Measurements from ENCODE around the gene NRM.

Gene NRM

DNA sequence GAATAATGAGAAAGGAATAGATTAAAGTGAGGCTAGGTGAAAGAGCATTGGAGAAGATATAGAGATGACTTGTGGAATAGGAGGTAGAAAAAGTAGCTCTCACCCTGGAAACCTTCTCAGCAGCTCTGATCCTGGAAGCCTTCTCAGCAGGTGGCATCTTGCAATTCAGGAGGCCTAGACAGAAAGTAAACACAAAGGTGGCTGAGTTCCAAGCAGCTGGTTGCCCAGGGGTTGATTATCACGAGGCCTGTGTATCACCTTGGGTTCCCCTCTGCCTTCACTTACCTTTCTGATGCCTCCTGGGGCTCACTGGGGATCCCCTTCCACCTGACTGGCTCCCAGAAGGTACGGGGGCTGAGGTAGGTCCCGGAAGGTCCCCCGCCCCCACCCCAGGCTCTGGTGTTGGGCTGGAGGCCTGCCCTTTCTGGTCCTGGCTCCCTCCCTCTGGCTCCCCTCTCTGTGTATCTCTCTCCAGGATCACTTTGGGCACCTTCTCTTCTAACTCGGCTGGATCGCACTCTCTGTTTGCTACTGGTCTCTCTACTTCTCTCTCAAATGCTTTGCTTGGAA, 16.6 kb upstream of the NRM start (continued):
- TF ChIP-seq ZNF26 (tag by site-specific recombination; IDR thresholded peaks at IDR 0.05) (no peak), ZFP69B (tag by site-specific recombination; IDR thresholded peaks at IDR 0.05) (no peak), ZNF202 (tag by site-specific recombination; IDR thresholded peaks at IDR 0.05; ENCODE audit: borderline replicate concordance) (no peak), ZNF501 (tag by site-specific recombination; IDR thresholded peaks at IDR 0.05) (no peak), ZNF324 (tag by site-specific recombination; IDR thresholded peaks at IDR 0.05) (no peak), HOXA7 (CRISPR knock-in tag; IDR thresholded peaks at IDR 0.05; ENCODE audit: borderline replicate concordance) (no peak), ZNF280D (tag by site-specific recombination; IDR thresholded peaks at IDR 0.05) (no peak), ZNF830 (tag by site-specific recombination; IDR thresholded peaks at IDR 0.05; ENCODE audit: low read depth) (no peak), MZF1 (tag by site-specific recombination; IDR thresholded peaks at IDR 0.05; ENCODE audit: borderline replicate concordance) (peak; percentile 40), SETDB1 (IDR thresholded peaks at IDR 0.05; ENCODE audit: insufficient read length, low read length) (no peak), CTCF (tag by site-specific recombination; IDR thresholded peaks at IDR 0.05) (no peak), ZNF621 (tag by site-specific recombination; IDR thresholded peaks at IDR 0.05) (no peak), ZNF280C (tag by site-specific recombination; IDR thresholded peaks at IDR 0.05) (no peak), SP3 (tag by site-specific recombination; IDR thresholded peaks at IDR 0.05) (no peak), ZNF155 (tag by site-specific recombination; IDR thresholded peaks at IDR 0.05) (no peak), ZEB2 (tag by site-specific recombination; IDR thresholded peaks at IDR 0.05) (no peak), ZNF366 (tag by site-specific recombination; conservative IDR thresholded peaks at IDR 0.05) (peak; percentile 52; the same call in 1 of the 2 replicates), ZXDB (tag by site-specific recombination; IDR thresholded peaks at IDR 0.05) (peak; percentile 68), ZNF221 (tag by site-specific recombination; IDR thresholded peaks at IDR 0.05; ENCODE audit: borderline replicate concordance) (no peak)
- TF ChIP-seq, protein P1, sequence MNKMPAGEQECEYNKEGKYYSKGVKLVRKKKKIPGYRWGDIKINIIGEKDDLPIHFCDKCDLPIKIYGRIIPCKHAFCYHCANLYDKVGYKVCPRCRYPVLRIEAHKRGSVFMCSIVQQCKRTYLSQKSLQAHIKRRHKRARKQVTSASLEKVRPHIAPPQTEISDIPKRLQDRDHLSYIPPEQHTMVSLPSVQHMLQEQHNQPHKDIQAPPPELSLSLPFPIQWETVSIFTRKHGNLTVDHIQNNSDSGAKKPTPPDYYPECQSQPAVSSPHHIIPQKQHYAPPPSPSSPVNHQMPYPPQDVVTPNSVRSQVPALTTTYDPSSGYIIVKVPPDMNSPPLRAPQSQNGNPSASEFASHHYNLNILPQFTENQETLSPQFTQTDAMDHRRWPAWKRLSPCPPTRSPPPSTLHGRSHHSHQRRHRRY (tag by site-specific recombination; IDR thresholded peaks at IDR 0.05), result no peak
- TF ChIP-seq, protein P2, sequence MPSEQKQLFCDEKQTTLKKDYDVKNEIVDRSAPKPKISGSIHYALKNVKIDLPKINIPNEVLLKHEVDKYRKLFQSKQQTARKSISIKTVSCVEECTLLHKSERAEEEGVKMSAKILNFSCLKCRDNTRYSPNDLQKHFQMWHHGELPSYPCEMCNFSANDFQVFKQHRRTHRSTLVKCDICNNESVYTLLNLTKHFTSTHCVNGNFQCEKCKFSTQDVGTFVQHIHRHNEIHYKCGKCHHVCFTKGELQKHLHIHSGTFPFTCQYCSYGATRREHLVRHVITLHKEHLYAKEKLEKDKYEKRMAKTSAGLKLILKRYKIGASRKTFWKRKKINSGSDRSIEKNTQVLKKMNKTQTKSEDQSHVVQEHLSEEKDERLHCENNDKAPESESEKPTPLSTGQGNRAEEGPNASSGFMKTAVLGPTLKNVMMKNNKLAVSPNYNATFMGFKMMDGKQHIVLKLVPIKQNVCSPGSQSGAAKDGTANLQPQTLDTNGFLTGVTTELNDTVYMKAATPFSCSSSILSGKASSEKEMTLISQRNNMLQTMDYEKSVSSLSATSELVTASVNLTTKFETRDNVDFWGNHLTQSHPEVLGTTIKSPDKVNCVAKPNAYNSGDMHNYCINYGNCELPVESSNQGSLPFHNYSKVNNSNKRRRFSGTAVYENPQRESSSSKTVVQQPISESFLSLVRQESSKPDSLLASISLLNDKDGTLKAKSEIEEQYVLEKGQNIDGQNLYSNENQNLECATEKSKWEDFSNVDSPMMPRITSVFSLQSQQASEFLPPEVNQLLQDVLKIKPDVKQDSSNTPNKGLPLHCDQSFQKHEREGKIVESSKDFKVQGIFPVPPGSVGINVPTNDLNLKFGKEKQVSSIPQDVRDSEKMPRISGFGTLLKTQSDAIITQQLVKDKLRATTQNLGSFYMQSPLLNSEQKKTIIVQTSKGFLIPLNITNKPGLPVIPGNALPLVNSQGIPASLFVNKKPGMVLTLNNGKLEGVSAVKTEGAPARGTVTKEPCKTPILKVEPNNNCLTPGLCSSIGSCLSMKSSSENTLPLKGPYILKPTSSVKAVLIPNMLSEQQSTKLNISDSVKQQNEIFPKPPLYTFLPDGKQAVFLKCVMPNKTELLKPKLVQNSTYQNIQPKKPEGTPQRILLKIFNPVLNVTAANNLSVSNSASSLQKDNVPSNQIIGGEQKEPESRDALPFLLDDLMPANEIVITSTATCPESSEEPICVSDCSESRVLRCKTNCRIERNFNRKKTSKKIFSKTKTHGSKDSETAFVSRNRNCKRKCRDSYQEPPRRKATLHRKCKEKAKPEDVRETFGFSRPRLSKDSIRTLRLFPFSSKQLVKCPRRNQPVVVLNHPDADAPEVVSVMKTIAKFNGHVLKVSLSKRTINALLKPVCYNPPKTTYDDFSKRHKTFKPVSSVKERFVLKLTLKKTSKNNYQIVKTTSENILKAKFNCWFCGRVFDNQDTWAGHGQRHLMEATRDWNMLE (tag by site-specific recombination; conservative IDR thresholded peaks at IDR 0.05; ENCODE audit: low read depth), result no peak
- TF ChIP-seq, protein P3, sequence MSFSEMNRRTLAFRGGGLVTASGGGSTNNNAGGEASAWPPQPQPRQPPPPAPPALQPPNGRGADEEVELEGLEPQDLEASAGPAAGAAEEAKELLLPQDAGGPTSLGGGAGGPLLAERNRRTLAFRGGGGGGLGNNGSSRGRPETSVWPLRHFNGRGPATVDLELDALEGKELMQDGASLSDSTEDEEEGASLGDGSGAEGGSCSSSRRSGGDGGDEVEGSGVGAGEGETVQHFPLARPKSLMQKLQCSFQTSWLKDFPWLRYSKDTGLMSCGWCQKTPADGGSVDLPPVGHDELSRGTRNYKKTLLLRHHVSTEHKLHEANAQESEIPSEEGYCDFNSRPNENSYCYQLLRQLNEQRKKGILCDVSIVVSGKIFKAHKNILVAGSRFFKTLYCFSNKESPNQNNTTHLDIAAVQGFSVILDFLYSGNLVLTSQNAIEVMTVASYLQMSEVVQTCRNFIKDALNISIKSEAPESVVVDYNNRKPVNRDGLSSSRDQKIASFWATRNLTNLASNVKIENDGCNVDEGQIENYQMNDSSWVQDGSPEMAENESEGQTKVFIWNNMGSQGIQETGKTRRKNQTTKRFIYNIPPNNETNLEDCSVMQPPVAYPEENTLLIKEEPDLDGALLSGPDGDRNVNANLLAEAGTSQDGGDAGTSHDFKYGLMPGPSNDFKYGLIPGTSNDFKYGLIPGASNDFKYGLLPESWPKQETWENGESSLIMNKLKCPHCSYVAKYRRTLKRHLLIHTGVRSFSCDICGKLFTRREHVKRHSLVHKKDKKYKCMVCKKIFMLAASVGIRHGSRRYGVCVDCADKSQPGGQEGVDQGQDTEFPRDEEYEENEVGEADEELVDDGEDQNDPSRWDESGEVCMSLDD (tag by site-specific recombination; IDR thresholded peaks at IDR 0.05), result peak; percentile 29
